ENCODE data around the gene ITIH4.

ITIH4 gene

DNA sequence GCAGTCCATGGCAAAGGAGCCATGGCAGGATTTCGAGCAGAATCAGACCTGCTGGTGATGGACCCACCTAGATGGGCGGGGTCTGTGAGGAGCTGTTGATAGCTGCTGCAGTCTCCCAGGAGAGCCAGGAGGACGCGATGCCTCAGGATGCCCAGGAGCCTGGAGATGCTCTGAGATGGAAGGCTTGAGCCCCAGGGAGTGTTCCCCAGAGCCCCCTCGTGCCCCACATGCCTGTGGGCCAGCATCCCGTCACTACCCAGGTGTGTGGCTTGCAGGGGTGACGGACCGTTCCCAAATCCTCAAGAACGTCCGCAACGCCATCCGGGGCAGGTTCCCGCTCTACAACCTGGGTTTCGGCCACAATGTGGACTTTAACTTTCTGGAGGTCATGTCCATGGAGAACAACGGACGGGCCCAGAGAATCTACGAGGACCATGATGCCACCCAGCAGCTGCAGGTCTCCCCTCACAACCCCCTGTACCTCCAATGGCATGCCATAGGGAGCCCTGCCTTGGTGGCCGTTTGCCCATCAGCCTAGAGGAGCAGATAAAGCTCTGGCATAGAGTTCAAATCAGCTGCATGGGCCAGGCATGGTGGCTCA is 46.4 kb downstream of the ITIH4 start:
- no peak overlapping the region for H3K4me3 ChIP-seq (ENCODE audit: low read depth, low read length)
- TF ChIP-seq CTCF (IDR thresholded peaks at IDR 0.05; ENCODE audit: low read depth, low read length): no peak

DNA sequence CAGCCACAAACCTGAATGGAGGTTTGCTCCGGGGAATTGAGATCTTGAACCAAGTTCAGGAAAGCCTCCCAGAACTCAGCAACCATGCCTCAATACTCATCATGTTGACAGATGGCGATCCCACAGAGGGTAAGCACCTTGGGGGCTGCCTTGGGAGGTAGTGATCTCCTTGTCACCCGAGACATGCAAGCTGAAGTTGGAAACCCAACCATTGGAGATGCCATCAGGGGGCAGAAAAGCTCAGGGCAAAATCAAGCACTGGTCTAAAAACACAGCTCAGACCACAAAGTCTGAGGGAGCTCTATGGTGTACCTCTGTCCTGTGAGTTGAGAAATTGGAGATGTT is 47.3 kb downstream of the ITIH4 start:
- H3K4me3 ChIP-seq (ENCODE audit: low read depth, low read length): no peak overlapping the region
- TF ChIP-seq CTCF (IDR thresholded peaks at IDR 0.05; ENCODE audit: low read depth, low read length): no peak

DNA sequence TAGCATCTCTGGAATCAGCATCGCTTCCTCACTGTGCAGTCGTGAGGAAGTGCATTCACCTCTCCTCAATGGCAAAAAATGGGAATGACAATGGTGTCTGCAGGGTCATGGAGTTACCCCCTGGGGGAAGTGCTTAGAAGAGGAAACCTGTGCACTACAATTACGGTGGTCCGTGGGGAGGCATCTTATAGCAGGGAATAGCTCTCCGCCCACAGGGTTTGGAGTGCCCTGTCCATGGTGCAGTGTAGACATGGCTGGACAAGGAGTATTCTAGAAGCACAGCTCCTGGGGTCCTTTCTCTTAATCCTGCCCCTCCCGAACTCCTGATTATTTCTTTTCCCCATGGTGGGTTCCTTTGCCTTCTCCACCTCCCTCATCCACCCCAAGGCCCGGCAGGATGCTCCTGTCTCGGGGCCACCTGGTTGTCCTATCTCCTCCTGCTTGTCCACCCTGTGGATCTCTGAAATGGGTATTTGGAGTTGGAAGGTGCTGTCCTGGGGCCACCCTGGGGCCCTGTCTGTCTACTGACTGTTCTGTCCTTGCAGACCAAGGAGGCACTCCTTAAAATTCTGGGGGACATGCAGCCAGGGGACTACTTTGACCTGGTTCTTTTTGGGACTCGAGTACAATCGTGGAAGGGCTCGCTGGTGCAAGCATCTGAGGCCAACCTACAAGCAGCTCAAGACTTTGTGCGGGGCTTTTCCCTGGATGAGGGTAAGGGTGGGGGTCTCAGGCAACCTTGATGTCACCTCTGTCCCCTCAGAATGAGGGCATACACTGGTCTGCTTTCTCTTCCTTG is 47.9 kb downstream of the ITIH4 start:
- no peak for TF ChIP-seq CTCF (IDR thresholded peaks at IDR 0.05; ENCODE audit: low read depth, low read length)
- no peak overlapping the region for H3K4me3 ChIP-seq (ENCODE audit: low read depth, low read length)

- TF ChIP-seq CTCF (IDR thresholded peaks at IDR 0.05; ENCODE audit: low read depth, low read length): no peak
- H3K4me3 ChIP-seq (ENCODE audit: low read depth, low read length): no peak overlapping the region
Observed at GRCh38 chr3:52781741-52782140, 48.7 kb downstream of the ITIH4 start.

DNA sequence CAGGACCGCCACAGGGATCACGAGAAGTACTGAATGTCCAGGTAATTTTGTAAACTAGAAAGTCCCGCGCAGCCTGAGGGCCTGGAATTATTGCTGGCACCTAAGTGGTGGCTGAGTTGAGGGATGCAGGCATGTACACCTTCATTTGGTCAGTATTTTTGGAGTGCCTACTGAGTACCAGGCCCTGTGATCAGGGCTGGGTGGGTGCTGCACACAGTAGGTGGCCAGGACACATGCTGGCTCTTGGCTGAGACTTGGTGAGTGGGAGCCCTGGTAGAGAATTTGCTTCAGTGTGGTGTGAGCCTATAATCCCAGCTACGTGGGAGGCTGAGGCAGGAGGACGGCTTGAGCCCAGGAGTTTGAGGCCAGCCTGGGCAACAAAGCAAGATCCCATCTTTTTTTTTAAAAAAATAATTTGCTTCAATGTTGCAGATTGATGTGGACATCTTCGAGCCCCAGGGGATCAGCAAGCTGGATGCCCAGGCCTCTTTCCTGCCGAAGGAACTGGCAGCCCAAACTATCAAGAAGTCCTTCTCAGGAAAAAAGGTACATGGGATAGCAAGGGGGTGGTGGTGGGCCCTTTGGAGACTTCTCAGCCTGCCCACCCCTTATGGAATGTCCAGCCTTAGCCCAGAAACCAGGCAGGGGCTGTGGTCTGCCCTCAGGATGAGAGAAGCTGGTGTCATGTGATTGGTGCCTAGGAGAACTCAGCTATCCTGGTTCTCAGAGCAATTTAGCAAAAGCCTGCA is 50.5 kb downstream of the ITIH4 start:
- no peak overlapping the region for H3K4me3 ChIP-seq (ENCODE audit: low read depth, low read length)
- no peak for TF ChIP-seq CTCF (IDR thresholded peaks at IDR 0.05; ENCODE audit: low read depth, low read length)

GRCh38 chr3:52779011-52779836 is 51.2 kb downstream of the ITIH4 start:
- no peak for TF ChIP-seq CTCF (IDR thresholded peaks at IDR 0.05; ENCODE audit: low read depth, low read length)
- no peak overlapping the region for H3K4me3 ChIP-seq (ENCODE audit: low read depth, low read length)
